Lower leg skin (tissue), 3 donors: ENCODE data around the gene NEDD4L.

Experiments used
- CTCF ChIP-seq, 3 donors: fragments of 450-650 bp; IDR thresholded peaks; one replicate each; pipeline ENCODE4 v1.5.1; 2016; ENCODE audit warnings: antibody characterized with exemption in 3 of 3, mild to moderate bottlenecking in 3 of 3, moderate library complexity in 2 of 3
- POLR2A ChIP-seq, 2 donors: fragments of 450-650 bp; IDR thresholded peaks; one replicate each; pipeline ENCODE4 v1.6.1; 2016 to 2017; ENCODE audit warnings: antibody characterized with exemption in 2 of 2, mild to moderate bottlenecking in 1 of 2, moderate library complexity in 1 of 2

DNA sequence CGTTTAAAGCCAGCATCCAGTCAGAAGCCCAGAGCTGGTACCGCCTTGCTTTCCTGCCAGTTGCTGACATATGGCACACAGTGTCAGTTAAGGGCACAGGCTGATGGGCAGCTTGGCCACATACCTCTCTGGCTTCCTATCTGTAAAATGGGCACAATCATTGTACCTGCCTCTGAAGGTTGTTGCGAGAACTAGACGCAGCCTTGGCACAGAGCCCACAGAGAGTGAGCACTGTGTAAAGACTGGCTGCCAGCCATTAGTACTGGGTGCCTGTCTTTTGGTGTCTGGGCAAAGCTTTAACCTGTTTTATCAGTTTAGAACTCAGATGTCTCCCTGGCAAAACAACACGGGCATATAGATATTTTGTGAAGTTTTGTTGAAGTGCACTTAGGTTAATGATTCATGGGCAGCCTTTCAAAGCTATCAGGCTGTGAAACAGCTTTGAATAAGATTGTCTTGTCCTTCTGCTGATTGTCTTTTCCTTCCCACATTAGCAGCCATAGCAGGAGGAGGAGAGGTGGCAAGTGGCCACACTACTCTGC lies 269.5 kb downstream of the NEDD4L start:
- no peak for TF ChIP-seq CTCF (IDR thresholded peaks at IDR 0.05)
- TF ChIP-seq POLR2A (IDR thresholded peaks at IDR 0.05), result no peak
